Common myeloid progenitor, CD34-positive (primary cell): Measurements from ENCODE around the gene RTEL1.
"Not testable (repeated sequence)": the region's sequence is repeated elsewhere in the genome, so short reads cannot be mapped to it uniquely, and the experiment has no call there.

ENCODE experiments used
- CTCF ChIA-PET: fragments of 350-600 bp; sonication (Branson Sonifier 250); formaldehyde crosslinking; loops from one replicate; lab custom pipeline; 2021; ENCODE audit warnings: antibody characterized with exemption; lab: Charles Lee
- POLR2A ChIA-PET: fragments of 350-600 bp; sonication (Branson Sonifier 250); formaldehyde crosslinking; loops from one replicate; lab custom pipeline; 2021; ENCODE audit warnings: antibody characterized with exemption; lab: Charles Lee
- DNase-seq, 3 donors: peaks; one replicate each; pipeline versions ENCODE4 v3.0.0 to v3.0.0-alpha.2; 2013
- H3K27ac ChIP-seq, 2 experiments: 1 replicate in 1 of 2; 2 replicates in 1 of 2; pipeline ENCODE4 v1.7.0; 2013; ENCODE audit warnings: inconsistent platforms in 2 of 2, low read length in 2 of 2, mild to moderate bottlenecking in 2 of 2, low read depth in 1 of 2, moderate library complexity in 1 of 2; ENCODE audit not compliant: severe bottlenecking in 2 of 2, insufficient read depth in 1 of 2, poor library complexity in 1 of 2
- H3K27me3 ChIP-seq, 5 experiments: replicated peaks in 2 of 5; 1 replicate in 3 of 5; 2 replicates in 2 of 5; pipeline versions ENCODE4 v1.6.1 to v1.7.0; 2013; ENCODE audit warnings: low read length in 4 of 5, mild to moderate bottlenecking in 2 of 5, moderate library complexity in 2 of 5, inconsistent platforms in 1 of 5; ENCODE audit not compliant: insufficient read depth in 5 of 5, control insufficient read depth in 4 of 5
- H3K36me3 ChIP-seq, 4 experiments: 1 replicate in 2 of 4; 2 replicates in 2 of 4; pipeline versions ENCODE4 v1.6.1 to v1.7.0; 2013; ENCODE audit warnings: low read length in 3 of 4, control low read depth in 1 of 4, mild to moderate bottlenecking in 1 of 4; ENCODE audit not compliant: control insufficient read depth in 4 of 4, insufficient read depth in 4 of 4
- H3K4me1 ChIP-seq, 4 experiments: 1 replicate in 3 of 4; 2 replicates in 1 of 4; pipeline versions ENCODE4 v1.6.1 to v1.7.1; 2013; ENCODE audit warnings: low read length in 3 of 4, mild to moderate bottlenecking in 3 of 4, control low read depth in 1 of 4, inconsistent platforms in 1 of 4, moderate library complexity in 1 of 4; ENCODE audit not compliant: control insufficient read depth in 4 of 4, insufficient read depth in 4 of 4; ENCODE audit errors: control extremely low read depth in 1 of 4
- H3K4me3 ChIP-seq, 7 experiments: 1 replicate in 4 of 7; 2 replicates in 3 of 7; pipeline versions ENCODE4 v1.5.1 to v1.7.0; 2013; ENCODE audit warnings: mild to moderate bottlenecking in 7 of 7, low read length in 6 of 7, moderate library complexity in 6 of 7, inconsistent platforms in 2 of 7, low read depth in 2 of 7, control low read depth in 1 of 7; ENCODE audit not compliant: insufficient read depth in 4 of 7, control insufficient read depth in 1 of 7; ENCODE audit errors: extremely low read depth in 1 of 7
- H3K9me3 ChIP-seq, 5 experiments: 1 replicate in 4 of 5; 2 replicates in 1 of 5; pipeline versions ENCODE4 v1.6.1 to v1.7.1; 2013; ENCODE audit warnings: low read length in 4 of 5, mild to moderate bottlenecking in 2 of 5, inconsistent platforms in 1 of 5, low read depth in 1 of 5, moderate library complexity in 1 of 5; ENCODE audit not compliant: control insufficient read depth in 4 of 5, insufficient read depth in 2 of 5; ENCODE audit errors: control extremely low read depth in 1 of 5
- WGBS: methylation state at CpG from one replicate; pipeline ENCODE4 v1.1.5; 2013; ENCODE audit not compliant: insufficient coverage; 5-methylcytosine and 5-hydroxymethylcytosine counted together

The RTEL1 gene

GRCh38 chr20:63664861-63665594 is 6.9 kb downstream of the RTEL1 start:
- POLR2A ChIA-PET = no interaction called here
- H3K4me3 ChIP-seq = no peak overlapping the region
- WGBS = 100% methylated on average over 1 of the region's 18 CpGs
- no peak for DNase-seq
- H3K27ac ChIP-seq = no peak overlapping the region
- no peaks in the 10 kb centered on the region for H3K9me3 ChIP-seq
- CTCF ChIA-PET = no interaction called here
- no peaks in the 10 kb centered on the region for H3K27me3 ChIP-seq
- H3K36me3 ChIP-seq = peaks cover 2 to 76% (median 40%) of the 10 kb centered on the region in 4 experiments
- H3K4me1 ChIP-seq = no peaks in the 10 kb centered on the region

- Histone ChIP-seq H3K36me3 (peaks cover 2 to 75% (median 41%) of the 10 kb centered on the region in 4 experiments), H3K9me3 (no peaks in the 10 kb centered on the region), H3K27me3 (no peaks in the 10 kb centered on the region), H3K4me3 (no peak overlapping the region), H3K4me1 (no peaks in the 10 kb centered on the region), H3K27ac (no peak overlapping the region)
- 94% methylated on average over 10 of the region's 14 CpGs for WGBS
- no peak for DNase-seq
- CTCF ChIA-PET = no interaction called here
- POLR2A ChIA-PET = no interaction called here
These were observed 7.6 kb downstream of the RTEL1 start for GRCh38 chr20:63665708-63666107.

- WGBS = 93% methylated on average over 13 of the region's 16 CpGs
- Histone ChIP-seq H3K9me3 (no peaks in the 10 kb centered on the region), H3K4me3 (no peak overlapping the region), H3K27me3 (no peaks in the 10 kb centered on the region), H3K27ac (no peak overlapping the region), H3K4me1 (no peaks in the 10 kb centered on the region), H3K36me3 (peaks cover 2 to 64% (median 35%) of the 10 kb centered on the region in 4 experiments)
- DNase-seq = no peak
- ChIA-PET POLR2A (no interaction called here), CTCF (interaction anchor here (0.7 to 1.3 kb wide), 2 partner anchors 13 to 111 kb away, joined by 3 read pairs; no protein-coding TSS in a partner anchor)
These were observed 9.7 kb downstream of the RTEL1 start for GRCh38 chr20:63667858-63668257.

- Histone ChIP-seq H3K4me1 (no peaks in the 10 kb centered on the region), H3K27ac (no peak overlapping the region), H3K4me3 (no peak overlapping the region), H3K27me3 (no peaks in the 10 kb centered on the region), H3K36me3 (peaks cover 2 to 61% (median 33%) of the 10 kb centered on the region in 4 experiments), H3K9me3 (no peaks in the 10 kb centered on the region)
- no peak for DNase-seq
- 98% methylated on average over 11 of the region's 11 CpGs for WGBS
- ChIA-PET CTCF (interaction anchor here (0.7 to 1.3 kb wide), 3 partner anchors 13 to 111 kb away, joined by 3 read pairs; no protein-coding TSS in a partner anchor), POLR2A (no interaction called here)
These were observed 10.2 kb downstream of the RTEL1 start for GRCh38 chr20:63668351-63668750.

GRCh38 chr20:63671695-63672094 is 13.6 kb downstream of the RTEL1 start:
- H3K27me3 ChIP-seq, CTCF ChIA-PET, DNase-seq, H3K4me1 ChIP-seq, H3K27ac ChIP-seq, H3K4me3 ChIP-seq, POLR2A ChIA-PET, H3K9me3 ChIP-seq: not testable (repeated sequence)
- 96% methylated on average over 10 of the region's 12 CpGs for WGBS
- peaks cover 2 to 52% (median 26%) of the 10 kb centered on the region in 4 experiments for H3K36me3 ChIP-seq

- 97% methylated on average over 10 of the region's 10 CpGs for WGBS
- Histone ChIP-seq H3K9me3 (no peaks in the 10 kb centered on the region), H3K27me3 (no peaks in the 10 kb centered on the region), H3K27ac (no peak overlapping the region), H3K36me3 (peaks cover 0 to 49% (median 22%) of the 10 kb centered on the region in 4 experiments), H3K4me1 (no peaks in the 10 kb centered on the region), H3K4me3 (no peak overlapping the region)
- POLR2A ChIA-PET = no interaction called here
- no peak for DNase-seq
- CTCF ChIA-PET = no interaction called here
These were observed 14.6 kb downstream of the RTEL1 start for GRCh38 chr20:63672666-63673065.

- CTCF ChIA-PET = no interaction called here
- over 99% methylated on average over 13 of the region's 14 CpGs for WGBS
- Histone ChIP-seq H3K36me3 (peaks cover 0 to 49% (median 20%) of the 10 kb centered on the region in 4 experiments), H3K27me3 (no peaks in the 10 kb centered on the region), H3K4me3 (no peak overlapping the region), H3K9me3 (no peaks in the 10 kb centered on the region), H3K27ac (no peak overlapping the region), H3K4me1 (no peaks in the 10 kb centered on the region)
- no peak for DNase-seq
- POLR2A ChIA-PET = no interaction called here
These were observed 15.8 kb downstream of the RTEL1 start for GRCh38 chr20:63673951-63674350.
